H4 (cell line): ENCODE data around the gene SAMD4A. TPM values are rescaled to one million over a fixed set of nuclear protein-coding genes. Genes with fewer than 3 reads are reported as not detected.

ENCODE experiments used
- DNase-seq: peaks from one replicate; pipeline ENCODE4 v3.0.0-alpha.2; 2015; ENCODE audit warnings: low spot score
- total RNA-seq: library from RNA; depleted of rRNA; stranded (reverse); fragments of >200 nt; shearing (Covaris generic); gene quantifications from 2 replicates; pipeline ENCODE4 v1.2.3, GENCODE V29; 2014

SAMD4A gene
- total RNA-seq, 1 experiment from 2014 or later, result 1.8 TPM

DNA sequence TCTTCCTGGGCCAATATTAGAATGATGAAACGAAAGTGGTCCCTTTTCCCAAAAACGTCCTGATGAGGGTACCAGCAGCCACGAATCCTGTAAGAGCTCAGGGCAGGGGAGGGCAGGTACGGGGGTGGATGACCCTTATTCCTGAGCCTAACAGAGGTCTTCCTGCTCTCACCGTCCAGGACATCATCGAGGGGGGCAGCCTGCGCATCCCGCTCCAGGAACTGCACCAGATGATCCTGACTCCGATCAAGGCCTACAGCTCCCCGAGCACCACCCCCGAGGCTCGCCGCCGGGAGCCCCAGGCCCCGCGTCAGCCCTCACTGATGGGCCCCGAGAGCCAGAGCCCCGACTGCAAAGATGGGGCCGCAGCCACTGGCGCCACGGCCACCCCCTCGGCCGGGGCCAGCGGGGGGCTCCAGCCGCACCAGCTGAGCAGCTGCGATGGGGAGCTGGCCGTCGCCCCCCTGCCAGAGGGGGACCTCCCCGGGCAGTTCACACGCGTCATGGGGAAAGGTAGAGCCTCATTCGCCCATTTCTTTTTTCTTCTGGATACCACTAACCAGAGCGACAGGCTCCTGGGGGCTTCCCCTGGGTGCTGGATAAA lies 193.2 kb downstream of the SAMD4A start:
- DNase-seq, result no peak

DNA sequence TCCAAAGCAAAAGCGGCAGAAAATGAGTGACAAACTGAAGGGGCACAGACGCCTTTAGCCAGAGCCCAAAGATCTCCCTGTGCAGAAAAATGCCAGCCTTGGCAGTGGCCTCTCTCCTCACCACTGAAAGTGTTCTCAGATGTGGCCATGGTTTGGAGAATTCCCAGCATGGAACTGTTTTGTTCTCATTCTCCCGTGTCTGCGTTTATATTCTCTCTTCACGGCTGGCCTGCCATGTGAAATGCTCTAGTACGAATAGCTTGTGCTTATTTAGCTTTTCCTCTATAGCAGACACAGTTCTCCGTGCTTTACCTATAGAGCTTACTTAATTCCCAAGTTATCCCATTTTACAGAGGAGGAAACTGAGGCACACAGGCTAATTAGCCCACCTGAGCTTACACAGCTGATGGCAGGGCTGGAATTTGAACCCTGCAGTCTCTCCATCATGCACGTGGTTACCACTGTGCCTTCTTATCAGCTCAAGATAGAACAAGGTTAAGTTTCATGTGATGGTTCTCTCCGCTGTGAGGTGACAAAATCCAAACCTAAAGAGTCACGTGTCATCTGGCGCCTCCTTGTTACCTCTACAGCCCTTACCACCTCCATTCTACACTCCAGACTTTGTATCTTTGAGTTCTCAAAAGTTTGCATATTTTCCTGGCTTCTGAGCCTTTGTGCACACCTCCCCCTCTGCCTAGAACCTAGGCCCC lies 194.1 kb downstream of the SAMD4A start:
- DNase-seq, result no peak

DNA sequence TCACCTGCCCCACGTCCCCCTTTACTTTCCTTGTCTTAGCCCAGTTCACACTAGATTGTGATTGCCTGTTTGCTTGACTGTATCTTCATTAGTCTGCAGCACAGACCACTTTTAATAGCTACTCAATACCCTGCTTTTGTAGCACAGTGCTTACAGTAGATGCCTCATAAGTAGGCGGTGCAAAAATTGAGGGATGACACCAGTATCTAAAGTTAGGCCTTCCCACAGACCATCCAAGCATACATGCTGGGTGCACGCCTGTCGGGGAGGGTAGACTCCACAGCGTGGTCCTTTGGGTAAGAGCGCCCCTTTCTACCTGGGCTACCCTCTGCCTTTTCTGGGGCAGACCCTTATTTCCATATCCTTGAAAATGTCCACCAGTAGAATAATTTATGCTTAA lies 194.9 kb downstream of the SAMD4A start:
- no peak for DNase-seq

DNA sequence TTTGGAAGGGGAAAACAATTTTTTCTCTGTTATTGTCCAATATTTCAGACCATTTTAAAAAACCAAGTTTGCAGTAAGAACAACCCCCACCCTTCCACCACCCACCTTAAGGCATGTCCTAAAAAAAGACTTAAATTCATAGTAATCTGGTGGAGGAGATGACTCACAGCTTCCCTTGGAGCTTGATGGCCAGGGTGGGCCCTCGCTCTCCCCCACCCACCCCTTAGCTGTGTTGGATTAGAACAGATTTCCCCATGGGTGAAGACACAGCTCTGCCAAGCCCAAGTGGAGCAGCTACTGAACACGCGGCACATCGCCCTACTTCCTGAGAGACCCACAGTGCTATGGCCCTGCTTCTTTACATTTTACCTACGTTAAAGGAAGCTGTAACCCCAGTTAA lies 195.4 kb downstream of the SAMD4A start:
- DNase-seq, result no peak

DNA sequence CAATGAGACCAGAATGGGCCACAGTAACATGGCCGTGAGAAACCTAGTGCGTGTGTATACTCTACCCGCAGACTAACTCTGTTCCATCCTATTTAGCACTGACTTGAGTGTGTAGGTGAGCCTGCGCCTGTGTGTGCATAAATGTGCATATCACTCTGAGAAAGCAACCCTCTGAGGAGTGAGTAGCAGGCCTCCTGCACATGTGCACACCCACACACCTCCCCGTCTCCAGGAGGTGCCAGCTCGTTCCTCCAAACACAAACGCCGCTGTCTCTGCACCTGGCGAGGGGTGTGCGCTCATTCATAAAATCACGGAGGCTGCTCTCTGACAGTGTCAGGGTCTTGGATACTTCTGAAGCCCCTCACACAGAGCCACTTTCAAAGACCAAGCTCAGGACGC lies 196.8 kb downstream of the SAMD4A start:
- no peak for DNase-seq

DNA sequence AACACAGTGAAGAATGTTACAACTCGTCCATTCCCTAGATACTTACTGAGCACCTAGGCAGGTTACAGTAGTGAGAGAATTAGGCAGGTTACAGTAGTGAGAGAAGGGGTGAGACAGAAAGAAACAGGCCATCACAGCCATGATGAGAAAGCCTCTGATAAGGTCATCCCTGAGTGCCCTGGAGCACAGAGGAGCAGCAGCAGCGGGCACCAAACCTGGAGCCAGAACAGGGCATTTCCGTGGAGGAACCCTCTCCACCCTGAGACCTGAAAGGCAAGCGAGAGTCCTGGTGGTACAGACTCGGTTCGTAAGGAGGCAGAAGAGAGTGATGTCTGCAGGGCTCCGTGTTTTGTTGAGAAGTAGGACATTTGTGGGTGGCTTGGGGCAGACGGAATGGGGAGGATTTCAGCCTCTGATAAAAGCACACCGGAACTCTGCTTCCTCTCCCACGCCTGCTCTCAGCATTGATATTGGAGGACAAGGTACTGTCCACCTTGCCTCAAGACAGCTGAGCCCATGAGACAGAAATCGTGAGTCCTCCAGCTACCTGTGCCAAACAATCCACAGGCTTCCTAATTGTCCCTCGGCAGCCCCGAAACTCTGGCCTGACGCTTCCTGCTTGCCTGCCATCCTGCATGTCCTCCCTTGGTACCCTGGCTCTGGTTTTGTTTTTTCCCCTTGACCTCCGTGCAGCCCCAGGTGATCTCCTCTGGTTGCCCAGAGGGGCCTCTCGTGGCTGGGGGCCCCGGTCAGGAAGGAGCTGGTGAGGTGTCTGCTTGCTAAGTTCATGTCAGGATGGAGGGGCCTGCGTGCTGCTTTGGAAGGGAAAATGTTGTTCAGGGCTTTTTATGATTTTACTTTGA lies 199.6 kb downstream of the SAMD4A start:
- DNase-seq, result no peak

DNA sequence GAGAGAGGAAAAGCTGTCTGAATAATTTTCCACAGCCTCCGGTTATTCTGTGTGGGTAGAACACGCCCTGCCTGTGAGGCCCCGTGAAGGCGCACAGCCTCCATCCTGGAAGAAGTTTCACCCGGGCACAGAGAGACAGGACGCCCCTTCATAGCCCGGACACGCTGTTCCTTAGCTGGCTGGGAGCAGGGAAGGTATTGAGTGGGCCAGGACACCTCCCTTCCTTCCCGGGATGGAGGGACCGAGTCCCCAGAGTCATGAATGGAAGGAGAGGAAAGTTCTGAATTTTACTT lies 200.2 kb downstream of the SAMD4A start:
- DNase-seq, result no peak

DNA sequence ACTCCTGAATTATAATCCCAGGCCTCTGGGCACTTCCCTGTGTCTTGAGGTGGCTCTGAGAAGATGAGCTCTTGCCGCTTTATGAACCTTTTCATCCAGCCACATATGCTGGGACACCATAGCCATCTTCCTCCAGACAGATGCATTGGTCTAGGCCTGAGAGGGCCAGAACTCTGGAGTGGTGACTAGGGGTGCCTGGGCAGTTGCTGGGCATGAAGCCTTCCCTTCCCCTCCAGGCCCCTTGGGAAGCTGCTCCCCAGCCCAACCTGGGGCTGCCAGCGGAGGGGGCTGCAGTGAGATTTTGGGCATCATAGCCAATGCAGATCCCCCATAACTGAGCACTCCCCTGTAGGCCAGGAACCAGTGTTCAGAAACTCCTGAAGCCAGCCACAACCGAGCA lies 200.5 kb downstream of the SAMD4A start:
- DNase-seq, result no peak

DNA sequence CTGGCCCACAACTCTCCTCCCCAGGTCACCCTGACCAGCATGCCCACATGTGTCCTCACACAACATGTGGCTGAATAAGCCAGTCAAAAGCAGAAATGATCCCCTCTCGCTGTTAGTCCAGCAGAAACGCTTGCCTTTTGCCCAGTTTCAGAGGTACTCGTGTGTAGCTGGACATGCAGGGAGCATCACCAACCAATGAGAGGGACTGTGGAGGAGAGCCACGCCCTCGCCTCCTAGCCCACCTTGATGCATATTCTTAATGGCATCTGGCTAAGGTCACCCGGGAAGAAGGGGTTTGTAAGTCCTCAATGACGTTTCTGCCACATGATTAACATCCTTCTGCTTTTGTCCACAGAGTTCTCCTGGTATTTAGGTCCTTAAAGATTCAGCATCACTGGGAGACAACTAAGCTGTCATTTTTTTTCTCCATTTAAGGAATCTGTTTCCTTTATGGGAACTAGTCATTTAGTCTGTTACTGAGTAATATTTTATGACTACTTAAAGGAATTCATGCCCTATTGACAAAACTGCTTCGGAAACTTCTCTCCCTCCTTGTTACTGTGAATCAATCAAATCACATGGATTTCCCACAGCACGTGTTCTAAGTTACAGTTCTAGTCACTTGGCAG lies 201.7 kb downstream of the SAMD4A start:
- no peak for DNase-seq

DNA sequence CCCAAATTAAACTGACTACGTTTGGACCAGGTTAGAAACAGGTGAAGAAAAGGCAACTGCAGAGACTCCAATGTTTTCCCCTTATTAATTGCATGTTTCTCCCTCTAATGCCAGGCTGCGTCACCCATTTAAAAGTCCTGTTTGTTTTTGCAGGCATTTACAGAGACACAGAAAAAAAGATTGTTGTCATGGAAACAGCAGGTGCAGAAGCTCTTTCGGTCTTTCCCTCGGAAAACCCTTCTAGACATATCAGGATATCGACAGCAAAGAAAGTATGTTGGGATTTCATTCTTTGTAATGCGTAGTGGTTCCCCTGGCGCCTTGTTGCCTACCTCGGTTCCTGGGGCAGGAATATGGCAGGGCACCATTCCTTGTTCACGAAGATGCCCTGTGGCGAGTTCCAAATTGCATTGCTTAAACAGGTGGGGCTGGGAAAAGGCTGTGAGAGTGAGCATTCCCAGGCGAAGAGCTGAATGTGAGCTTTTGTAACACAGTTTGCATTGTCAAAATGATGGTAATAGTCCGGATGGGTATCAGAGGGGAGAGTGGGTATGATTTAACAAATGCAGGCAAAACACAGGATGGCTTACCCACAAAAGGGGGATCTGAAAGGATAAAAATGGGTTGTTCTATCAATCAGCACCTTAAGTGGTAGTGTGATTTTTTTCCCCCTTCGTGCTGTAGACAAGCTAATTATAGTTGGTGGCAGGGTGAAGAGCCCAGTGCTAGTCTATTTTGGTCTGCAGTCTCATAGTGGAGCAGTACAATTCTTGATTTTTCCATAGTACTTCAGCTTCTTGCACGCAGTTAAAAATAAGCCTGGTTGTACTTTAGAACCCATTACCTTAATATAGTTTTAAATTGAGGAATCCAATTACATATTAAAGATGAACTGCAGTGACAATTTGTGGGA lies 203.3 kb downstream of the SAMD4A start:
- DNase-seq, result no peak

DNA sequence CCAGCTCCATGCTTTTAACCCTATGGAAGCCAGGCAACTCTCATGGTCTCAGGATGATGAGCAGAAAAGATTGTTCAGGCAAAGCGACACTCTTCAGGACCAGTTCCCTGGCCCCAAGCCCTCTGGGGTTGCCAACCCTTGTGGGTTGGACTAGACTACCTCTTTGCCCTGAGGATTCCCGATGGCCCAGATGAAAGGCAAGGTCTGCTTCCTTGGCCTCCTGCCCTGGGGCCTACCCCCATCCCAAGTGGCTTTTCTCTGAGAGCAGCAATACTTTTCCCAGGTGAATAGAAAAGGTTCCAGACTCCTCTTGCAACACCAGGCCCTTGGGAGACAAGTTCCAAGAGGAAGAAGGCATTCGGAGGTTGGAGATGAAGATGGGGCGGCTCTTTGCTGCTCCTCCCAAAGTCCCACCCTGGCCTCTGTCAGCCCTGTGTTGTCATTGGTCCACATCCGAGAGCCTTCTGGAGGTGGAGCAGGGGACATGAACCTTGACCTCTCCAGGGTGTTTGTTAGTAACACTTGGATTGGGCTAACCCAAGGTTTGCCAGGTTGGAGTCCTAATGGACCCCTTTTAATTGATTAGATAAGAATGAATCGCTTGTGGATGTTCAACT lies 204.6 kb downstream of the SAMD4A start:
- no peak for DNase-seq

DNA sequence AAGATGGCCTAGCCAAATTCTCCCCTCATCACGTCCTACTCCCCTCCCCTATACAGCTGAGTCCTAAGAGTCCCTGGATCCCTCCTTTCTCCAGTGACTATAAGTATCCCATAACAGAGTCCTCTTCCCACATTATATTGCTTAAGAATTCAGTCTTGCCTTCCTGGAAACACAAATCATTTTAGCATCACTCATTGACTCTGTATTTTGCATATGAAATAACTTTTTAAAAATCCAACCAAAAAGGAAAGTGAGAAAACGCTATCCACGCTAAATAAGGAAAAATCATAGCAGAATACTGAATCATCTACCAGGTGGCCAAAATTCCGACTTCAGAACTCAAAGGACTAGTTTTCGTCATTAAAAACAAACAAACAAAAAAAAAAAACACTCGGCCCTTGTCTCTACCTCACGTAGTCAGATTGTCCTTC lies 205.5 kb downstream of the SAMD4A start:
- no peak for DNase-seq

DNA sequence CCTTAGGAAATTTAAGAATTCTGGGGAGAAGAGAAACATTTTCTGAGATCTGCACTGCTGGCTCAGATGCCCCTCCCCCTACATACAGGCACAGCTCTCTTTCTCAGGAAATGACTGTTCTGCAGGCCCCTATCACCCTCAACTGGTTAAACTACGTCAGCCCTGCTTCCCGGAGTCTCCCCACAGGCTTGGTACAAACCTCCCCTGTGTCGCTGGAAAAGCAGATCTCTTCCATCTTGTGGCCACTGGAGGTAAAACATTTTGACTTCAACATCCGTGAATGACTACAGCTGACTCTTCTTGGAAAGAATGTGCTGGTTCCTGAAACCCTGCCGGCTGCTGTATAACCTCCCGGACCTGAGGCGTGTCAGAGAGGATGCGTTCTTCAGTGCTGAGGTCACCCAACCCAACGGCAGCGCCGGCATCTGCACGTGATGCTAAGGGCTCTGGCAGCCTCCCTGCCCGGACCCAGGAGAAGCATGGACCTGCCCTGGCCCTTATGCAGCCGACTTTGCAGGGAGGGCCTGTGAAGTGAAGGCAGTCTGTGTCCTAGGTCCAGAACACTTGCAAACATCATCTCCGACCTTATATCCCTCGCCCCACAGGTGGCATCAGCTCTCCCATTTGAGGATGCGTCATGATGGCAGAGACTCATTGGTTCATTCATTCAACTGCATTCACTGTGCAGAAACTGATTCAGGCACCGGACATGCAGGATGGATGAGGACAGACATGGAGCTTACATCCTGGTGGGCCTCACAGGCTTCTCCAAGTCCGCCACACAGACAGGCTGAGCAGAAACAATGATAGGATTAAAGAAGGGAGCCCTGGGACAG lies 206.5 kb downstream of the SAMD4A start:
- peak; percentile 99 for DNase-seq

DNA sequence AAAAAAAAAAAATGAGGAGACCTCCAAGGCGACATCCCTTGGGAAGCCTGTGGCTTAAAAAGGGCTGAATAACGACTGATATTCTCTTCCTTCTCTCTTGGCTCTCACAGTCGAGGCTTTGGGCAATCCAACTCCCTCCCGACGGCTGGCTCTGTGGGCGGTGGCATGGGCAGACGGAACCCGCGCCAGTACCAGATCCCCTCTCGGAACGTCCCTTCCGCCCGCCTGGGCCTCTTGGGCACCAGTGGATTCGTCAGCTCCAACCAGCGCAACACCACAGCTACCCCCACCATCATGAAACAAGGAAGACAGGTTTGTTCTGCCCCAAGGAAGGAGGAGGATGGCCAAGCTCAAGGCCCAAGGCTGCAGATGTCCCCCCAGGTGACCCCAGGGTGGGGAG lies 207.9 kb downstream of the SAMD4A start:
- DNase-seq, result no peak

DNA sequence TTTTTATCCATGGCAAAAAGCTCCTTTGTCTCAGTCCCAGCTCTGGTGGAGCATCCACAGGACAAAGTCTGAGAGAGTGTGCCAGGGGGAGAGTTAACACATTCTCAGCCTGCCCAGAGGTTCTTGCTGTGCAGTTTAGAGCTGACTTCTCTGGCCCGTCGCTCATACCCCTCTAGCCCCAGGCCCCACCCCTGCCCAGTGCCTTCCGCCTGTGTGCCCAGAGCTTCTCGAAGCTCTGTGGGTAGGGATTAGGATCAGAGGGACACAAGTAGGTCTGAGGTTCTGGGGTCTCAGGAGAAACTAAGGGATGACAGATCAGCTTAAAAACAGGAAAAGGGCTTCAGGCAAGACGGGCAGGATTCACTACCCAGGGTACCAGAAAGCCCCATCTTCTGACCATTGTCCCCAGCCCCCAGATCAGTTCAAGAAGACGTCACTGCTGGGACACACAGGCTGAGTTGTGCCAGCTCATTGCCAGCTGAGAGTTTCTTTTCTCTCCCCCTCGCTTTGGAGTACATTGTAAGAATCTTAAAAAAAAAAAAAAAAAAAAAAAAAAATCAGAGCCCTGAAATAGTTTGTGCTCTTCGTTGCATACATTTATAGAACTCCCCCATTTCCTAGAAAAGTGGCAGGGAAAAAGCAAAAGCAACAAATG lies 208.7 kb downstream of the SAMD4A start:
- no peak for DNase-seq

DNA sequence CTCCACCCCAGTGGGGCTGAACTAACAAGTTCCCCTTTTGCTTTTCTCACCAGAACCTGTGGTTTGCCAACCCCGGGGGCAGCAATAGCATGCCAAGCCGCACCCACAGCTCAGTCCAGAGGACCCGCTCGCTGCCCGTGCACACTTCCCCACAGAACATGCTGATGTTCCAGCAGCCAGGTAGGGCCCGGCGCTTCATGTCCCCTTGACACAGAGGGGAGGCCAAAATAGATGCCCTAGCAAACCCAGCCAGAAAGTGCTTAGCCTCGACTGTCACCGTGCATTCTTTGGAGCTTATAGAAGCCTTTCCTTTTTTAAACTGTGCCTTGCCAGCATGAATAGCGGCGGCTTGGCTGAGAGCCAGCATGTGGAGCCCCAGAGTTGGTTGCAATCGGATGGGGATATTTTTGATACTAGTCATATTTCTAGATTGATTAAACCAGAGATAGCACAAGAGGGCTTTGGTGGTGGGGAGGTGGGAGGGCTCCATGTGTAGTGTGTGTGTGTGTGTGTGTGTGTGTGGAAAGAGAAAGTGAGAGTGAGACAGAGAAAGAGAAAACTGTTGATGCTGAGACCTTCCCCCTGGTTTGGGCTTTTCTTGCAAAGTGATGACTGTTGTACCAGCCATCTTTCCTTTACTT lies 209.6 kb downstream of the SAMD4A start:
- peak; percentile 38 for DNase-seq

DNA sequence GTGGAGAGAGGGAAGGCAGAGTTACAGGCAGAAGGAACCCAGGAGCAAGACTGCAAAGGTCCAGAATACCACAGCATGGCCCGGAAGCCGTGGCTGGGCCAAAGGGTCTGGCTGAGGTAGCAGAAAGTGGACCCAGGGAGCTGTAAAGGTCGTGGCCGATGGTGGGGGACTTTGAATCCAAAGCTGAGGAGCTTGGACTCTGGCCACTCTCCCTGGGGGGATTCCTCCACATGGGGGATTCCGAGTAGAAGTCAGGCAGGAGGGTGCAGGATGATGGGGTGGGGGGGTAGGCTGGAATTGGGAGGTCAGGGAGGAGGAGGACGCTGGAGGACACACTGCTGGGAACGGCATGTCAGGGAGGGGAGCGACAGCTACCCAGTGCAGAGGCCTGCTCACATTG lies 210.5 kb downstream of the SAMD4A start:
- no peak for DNase-seq

DNA sequence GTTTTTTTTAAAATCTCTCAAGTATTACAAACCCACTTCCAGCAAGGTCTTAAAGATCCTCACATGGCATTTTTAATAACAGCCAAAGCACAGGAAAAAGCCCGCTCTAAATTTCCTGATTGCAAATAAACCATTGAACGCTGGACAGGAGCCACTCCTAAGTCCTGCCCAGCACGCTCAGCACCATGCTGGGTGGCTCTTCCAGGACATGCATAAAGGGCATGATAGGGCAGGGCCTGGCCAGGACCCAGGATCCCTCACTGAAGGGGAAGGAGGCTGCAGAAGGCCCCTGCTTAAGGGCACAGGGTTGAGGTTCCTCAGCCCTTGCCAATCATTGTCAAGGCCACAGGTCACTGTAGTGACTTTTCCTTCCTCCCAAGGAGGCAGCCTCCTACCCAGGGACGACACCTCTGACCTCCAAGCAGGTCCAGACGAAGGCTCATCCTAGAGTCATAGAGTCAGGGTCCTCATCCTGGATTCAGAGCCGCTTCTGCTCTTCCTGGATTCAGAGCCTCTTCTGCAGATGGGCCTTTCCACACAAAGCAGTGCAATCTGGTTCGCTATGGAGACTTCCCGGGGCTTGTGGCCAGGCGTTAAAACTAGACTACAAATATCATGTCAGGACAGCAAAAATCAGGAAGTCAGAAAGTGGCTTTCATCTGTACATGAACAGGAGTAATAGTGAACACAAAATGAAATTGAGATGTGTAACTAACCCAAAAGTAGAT lies 211.9 kb downstream of the SAMD4A start:
- no peak for DNase-seq
